Central memory CD8-positive, alpha-beta T cell (primary cell): ENCODE measurements around the gene TJP3.
A peak's percentile ranks its signal among the peaks of the same experiment; 100 is the strongest.

Experiments
- ATAC-seq: fragments of 150-1000 bp; cut with Tn5 transposase; replicated peaks from 2 replicates; pipeline ENCODE4 v1.10.0; 2022; ENCODE audit warnings: mild to moderate bottlenecking, moderate FRiP score, moderate number of reproducible peaks; ENCODE audit not compliant: poor library complexity, severe bottlenecking; ENCODE audit errors: extremely low read depth
- DNase-seq, 2 donors: peaks; one replicate each; pipeline ENCODE4 v3.0.0; 2021; ENCODE audit warnings: low spot score in 2 of 2
- H3K27ac Mint-ChIP-seq: one replicate; pipeline ENCODE4 v1.8.0; 2022; ENCODE audit warnings: low read depth, mild to moderate bottlenecking, moderate library complexity, mixed read lengths
- H3K27me3 Mint-ChIP-seq: one replicate; pipeline ENCODE4 v1.8.0; 2022; ENCODE audit warnings: mixed read lengths
- H3K36me3 Mint-ChIP-seq: one replicate; pipeline ENCODE4 v1.8.0; 2022; ENCODE audit warnings: mild to moderate bottlenecking, moderate library complexity, mixed read lengths; ENCODE audit not compliant: insufficient read depth
- H3K4me1 Mint-ChIP-seq: one replicate; pipeline ENCODE4 v1.8.0; 2022; ENCODE audit warnings: mixed read lengths
- H3K4me3 Mint-ChIP-seq: one replicate; pipeline ENCODE4 v1.8.0; 2022; ENCODE audit warnings: mild to moderate bottlenecking, moderate library complexity, mixed read lengths
- H3K9me3 Mint-ChIP-seq: one replicate; pipeline ENCODE4 v1.8.0; 2022; ENCODE audit warnings: mixed read lengths

TJP3 gene

GRCh38 chr19:3690551-3691371 lies 17.4 kb upstream of the TJP3 start:
- Mint-ChIP-seq H3K27ac (no peak overlapping the region), H3K27me3 (no peaks in the 10 kb centered on the region), H3K4me3 (no peak overlapping the region)

GRCh38 chr19:3691372-3691716 lies 16.8 kb upstream of the TJP3 start:
- DNase-seq (no peak), ATAC-seq (no peak)
- H3K36me3 Mint-ChIP-seq: peaks cover 4% of the 10 kb centered on the region
- no peak overlapping the region for H3K27ac Mint-ChIP-seq
- H3K4me3 Mint-ChIP-seq: no peak overlapping the region
- peaks cover 54% of the 10 kb centered on the region for H3K4me1 Mint-ChIP-seq
- H3K27me3 Mint-ChIP-seq: no peaks in the 10 kb centered on the region
- no peaks in the 10 kb centered on the region for H3K9me3 Mint-ChIP-seq

More at GRCh38 chr19:3690551-3691371, 17.4 kb upstream of the TJP3 start:
- no peaks in the 10 kb centered on the region for H3K9me3 Mint-ChIP-seq
- H3K4me1 Mint-ChIP-seq: peaks cover 48% of the 10 kb centered on the region
- ATAC-seq (no peak), DNase-seq (no peak)
- H3K36me3 Mint-ChIP-seq: peaks cover 4% of the 10 kb centered on the region

GRCh38 chr19:3691726-3692125 lies 16.5 kb upstream of the TJP3 start:
- DNase-seq (no peak), ATAC-seq (no peak)
- H3K4me3 Mint-ChIP-seq: no peak overlapping the region
- H3K27ac Mint-ChIP-seq: no peak overlapping the region
- H3K4me1 Mint-ChIP-seq: peaks cover 58% of the 10 kb centered on the region
- H3K27me3 Mint-ChIP-seq: no peaks in the 10 kb centered on the region
- no peaks in the 10 kb centered on the region for H3K9me3 Mint-ChIP-seq
- H3K36me3 Mint-ChIP-seq: peaks cover 4% of the 10 kb centered on the region

DNA sequence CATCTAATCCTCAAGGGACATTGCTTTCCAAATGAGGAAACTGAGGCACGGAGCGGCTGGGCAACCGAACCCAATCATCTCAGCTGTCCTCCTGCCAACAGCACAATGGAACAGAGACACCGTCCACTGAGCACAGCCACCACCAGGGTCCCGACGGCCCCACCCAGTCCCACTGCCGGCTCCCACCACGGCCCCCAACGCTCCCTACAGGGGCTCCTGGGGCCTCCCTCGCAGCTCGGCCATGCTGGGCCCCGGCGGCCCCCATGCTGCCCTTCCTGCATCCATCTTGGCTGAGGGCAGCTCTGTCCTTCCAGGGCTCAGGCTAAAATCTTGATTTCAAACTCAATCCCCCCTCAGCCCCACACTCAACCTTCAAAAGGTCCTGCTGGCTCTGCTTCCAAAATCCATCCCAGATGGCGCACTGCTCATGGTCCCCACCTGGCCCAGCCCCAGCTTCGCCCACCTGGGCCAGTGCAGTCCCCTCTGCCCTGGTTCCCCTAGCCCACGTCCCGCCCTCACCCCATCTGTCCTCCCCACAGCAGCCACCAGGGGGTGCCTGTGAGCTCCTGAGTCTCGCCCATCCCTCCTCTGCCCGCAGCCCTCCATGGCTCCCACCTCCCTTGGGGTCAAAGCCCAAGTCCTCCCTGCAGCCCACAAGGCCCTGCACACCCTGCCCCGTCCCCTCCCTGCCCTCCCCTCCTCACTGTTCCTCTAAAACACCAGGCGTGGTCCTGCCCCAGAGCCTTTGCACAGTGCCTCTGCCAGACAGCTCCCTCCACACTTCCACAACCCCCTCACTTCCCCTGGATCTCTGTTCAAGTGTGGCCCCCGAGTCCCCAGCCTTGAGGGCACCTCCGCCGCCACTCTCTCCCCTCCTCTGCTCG lies 15.8 kb upstream of the TJP3 start:
- DNase-seq (peak; percentile 23 to 46), ATAC-seq (no peak)
- Mint-ChIP-seq H3K4me1 (peaks cover 59% of the 10 kb centered on the region), H3K27me3 (no peaks in the 10 kb centered on the region), H3K9me3 (no peaks in the 10 kb centered on the region), H3K36me3 (peaks cover 4% of the 10 kb centered on the region), H3K27ac (no peak overlapping the region), H3K4me3 (no peak overlapping the region)

GRCh38 chr19:3693025-3693925 lies 14.9 kb upstream of the TJP3 start:
- H3K4me3 Mint-ChIP-seq: no peak overlapping the region
- H3K27ac Mint-ChIP-seq: no peak overlapping the region
- H3K27me3 Mint-ChIP-seq: no peaks in the 10 kb centered on the region
- peaks cover 65% of the 10 kb centered on the region for H3K4me1 Mint-ChIP-seq
- ATAC-seq (no peak), DNase-seq (no peak)
- H3K36me3 Mint-ChIP-seq: peaks cover 4% of the 10 kb centered on the region
- no peaks in the 10 kb centered on the region for H3K9me3 Mint-ChIP-seq

- Mint-ChIP-seq H3K27ac (peak overlapping the region; percentile 35), H3K27me3 (no peaks in the 10 kb centered on the region), H3K36me3 (peaks cover 2% of the 10 kb centered on the region), H3K9me3 (no peaks in the 10 kb centered on the region), H3K4me1 (peaks cover 69% of the 10 kb centered on the region), H3K4me3 (no peak overlapping the region)
- ATAC-seq (no peak), DNase-seq (no peak)
Observed at GRCh38 chr19:3694361-3695123, 13.6 kb upstream of the TJP3 start.

GRCh38 chr19:3695124-3695733 lies 13.0 kb upstream of the TJP3 start:
- peaks cover 2% of the 10 kb centered on the region for H3K36me3 Mint-ChIP-seq
- DNase-seq (no peak), ATAC-seq (no peak)
- H3K4me3 Mint-ChIP-seq: no peak overlapping the region
- no peaks in the 10 kb centered on the region for H3K27me3 Mint-ChIP-seq
- H3K27ac Mint-ChIP-seq: no peak overlapping the region
- H3K9me3 Mint-ChIP-seq: no peaks in the 10 kb centered on the region
- H3K4me1 Mint-ChIP-seq: peaks cover 63% of the 10 kb centered on the region

GRCh38 chr19:3695986-3696659 lies 12.1 kb upstream of the TJP3 start:
- Mint-ChIP-seq H3K4me1 (peaks cover 63% of the 10 kb centered on the region), H3K27me3 (no peaks in the 10 kb centered on the region), H3K4me3 (no peak overlapping the region), H3K27ac (no peak overlapping the region), H3K36me3 (peaks cover 2% of the 10 kb centered on the region), H3K9me3 (no peaks in the 10 kb centered on the region)
- no peak for DNase-seq
- ATAC-seq: no peak

DNA sequence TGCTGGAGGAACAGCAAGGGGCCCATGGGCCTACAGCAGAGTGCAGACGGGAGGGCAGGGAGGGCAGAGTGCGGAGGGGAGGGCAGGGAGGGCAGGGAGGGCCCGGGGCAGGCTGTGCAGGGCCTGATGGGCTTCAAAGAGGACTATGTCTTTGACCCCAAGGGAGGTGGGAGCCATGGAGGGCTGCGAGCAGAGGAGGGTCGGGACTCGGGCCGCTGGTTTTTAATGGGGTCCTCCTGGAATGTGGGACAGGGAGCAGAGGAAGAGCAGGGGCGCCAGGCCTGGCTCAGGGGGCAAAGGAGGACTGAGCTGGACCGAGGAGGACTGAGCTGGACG lies 11.6 kb upstream of the TJP3 start:
- Mint-ChIP-seq H3K27ac (no peak overlapping the region), H3K4me3 (peak overlapping the region; percentile 31), H3K9me3 (no peaks in the 10 kb centered on the region), H3K27me3 (no peaks in the 10 kb centered on the region), H3K36me3 (peaks cover 2% of the 10 kb centered on the region), H3K4me1 (peaks cover 60% of the 10 kb centered on the region)
- DNase-seq (no peak), ATAC-seq (no peak)

DNA sequence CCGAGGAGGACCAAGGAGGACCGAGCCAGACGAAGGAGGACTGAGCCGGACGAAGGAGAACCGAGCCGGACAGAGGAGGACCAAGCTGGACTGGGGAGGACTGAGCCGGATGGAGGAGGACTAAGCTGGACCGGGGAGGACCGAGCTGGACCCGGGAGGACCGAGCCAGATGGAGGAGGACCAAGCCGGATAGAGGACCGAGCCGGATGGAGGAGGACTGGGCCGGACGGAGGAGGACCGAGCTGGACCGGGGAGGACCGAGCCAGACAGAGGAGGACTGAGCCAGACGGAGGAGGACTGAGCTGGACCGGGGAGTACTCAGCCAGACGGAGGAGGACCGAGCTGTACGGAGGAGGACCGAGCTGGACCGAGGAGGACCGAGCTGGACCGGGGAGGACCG lies 11.1 kb upstream of the TJP3 start:
- Mint-ChIP-seq H3K27ac (no peak overlapping the region), H3K4me1 (peaks cover 57% of the 10 kb centered on the region), H3K9me3 (no peaks in the 10 kb centered on the region), H3K4me3 (peak overlapping the region; percentile 31), H3K27me3 (no peaks in the 10 kb centered on the region), H3K36me3 (peaks cover 2% of the 10 kb centered on the region)
- ATAC-seq (no peak), DNase-seq (no peak)

DNA sequence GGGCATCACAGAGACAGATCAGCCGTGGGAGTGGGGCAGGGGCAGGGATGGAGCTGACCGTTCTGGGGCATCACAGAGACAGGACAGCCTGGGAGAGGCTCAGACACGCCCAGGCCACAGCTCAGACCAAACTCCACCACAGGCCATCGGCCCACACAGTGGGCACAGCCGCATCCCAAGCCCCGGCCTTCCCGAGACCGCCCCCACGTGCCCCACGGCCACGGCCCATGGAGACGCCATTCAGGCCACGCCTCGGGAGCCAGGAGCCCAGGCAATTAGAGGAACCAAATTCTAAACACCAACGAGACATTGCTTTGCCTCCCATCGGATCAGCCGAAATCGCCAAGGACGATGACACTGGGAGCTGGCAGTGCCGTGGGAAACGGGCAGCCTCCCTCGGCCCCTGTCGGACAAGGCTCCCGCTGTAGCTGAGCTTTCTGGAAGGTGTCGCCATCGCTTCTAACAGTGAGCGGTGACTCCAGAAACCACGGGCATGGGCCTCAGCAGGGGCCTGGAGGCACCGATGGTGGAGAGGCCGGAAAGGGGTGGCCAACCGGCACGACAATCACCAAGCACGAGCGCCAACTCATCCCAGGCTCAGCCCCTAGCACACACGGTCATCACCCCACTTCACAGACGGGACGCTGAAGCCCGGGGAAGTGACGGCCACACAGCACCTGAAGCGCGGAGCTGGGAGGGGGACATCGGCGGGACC lies 10.4 kb upstream of the TJP3 start:
- Mint-ChIP-seq H3K36me3 (no peaks in the 10 kb centered on the region), H3K9me3 (no peaks in the 10 kb centered on the region), H3K27me3 (no peaks in the 10 kb centered on the region), H3K4me1 (peaks cover 51% of the 10 kb centered on the region), H3K4me3 (peak overlapping the region; percentile 92), H3K27ac (peak overlapping the region; percentile 77)
- ATAC-seq (no peak), DNase-seq (no peak)
